Endothelial cell of umbilical vein (primary cell): ENCODE results near the gene ANKRD60. TPM values are rescaled to one million over a fixed set of nuclear protein-coding genes. Genes with fewer than 3 reads are reported as not detected.

ENCODE experiments used
- BruUV-seq: library from RNA; stranded (reverse); fragments of 400-500 nt; replicated peaks from 2 replicates; lab custom pipeline; 2021; lab: Mats Ljungman, UMichigan
- CTCF ChIA-PET: fragments of 300-600, 350-600 bp; sonication (Branson Sonifier 250); formaldehyde crosslinking; loops from one replicate; lab custom pipeline; 2021; ENCODE audit warnings: antibody characterized with exemption, inconsistent platforms; lab: Charles Lee
- POLR2A ChIA-PET: fragments of 300-600, 350-600 bp; sonication (Branson Sonifier 250); formaldehyde crosslinking; loops from one replicate; lab custom pipeline; 2021; ENCODE audit warnings: antibody characterized with exemption, inconsistent platforms; lab: Charles Lee
- DNase-seq: peaks from one replicate; pipeline ENCODE4 v3.0.0-alpha.2; 2011; ENCODE audit warnings: low read depth, low spot score
- FAIRE-seq: peaks from 2 replicates; lab custom pipeline; 2011; peaks lifted over from hg19 to GRCh38; lab: Jason Lieb, UNC
- H2AFZ ChIP-seq: 2 replicates; pipeline ENCODE4 v1.6.0; 2012; ENCODE audit warnings: low read depth, low read length, control low read depth, inconsistent platforms
- H3K27ac ChIP-seq: 2 replicates; pipeline ENCODE4 v1.5.1; 2011; ENCODE audit warnings: low read depth, mild to moderate bottlenecking, control low read depth, low read length, moderate library complexity; ENCODE audit not compliant: insufficient read depth
- H3K27me3 ChIP-seq, 2 experiments: 2 replicates each; pipeline versions ENCODE4 v1.6.0 to v1.6.1; 2011; ENCODE audit warnings: low read length in 2 of 2, mixed read lengths in 1 of 2; ENCODE audit not compliant: control insufficient read depth in 2 of 2, insufficient read depth in 2 of 2
- H3K36me3 ChIP-seq, 2 experiments: 2 replicates in 1 of 2; 3 replicates in 1 of 2; pipeline ENCODE4 v1.5.1; 2011; ENCODE audit warnings: low read length in 2 of 2, mild to moderate bottlenecking in 1 of 2, moderate library complexity in 1 of 2; ENCODE audit not compliant: control insufficient read depth in 2 of 2, insufficient read depth in 2 of 2; ENCODE audit errors: extremely low read depth in 1 of 2
- H3K4me1 ChIP-seq: 3 replicates; pipeline ENCODE4 v1.5.1; 2011; ENCODE audit warnings: mild to moderate bottlenecking, low read length; ENCODE audit not compliant: control insufficient read depth, insufficient read depth; ENCODE audit errors: extremely low read depth
- H3K4me2 ChIP-seq: 2 replicates; pipeline ENCODE4 v1.6.1; 2011; ENCODE audit warnings: low read length, control low read depth, mixed read lengths; ENCODE audit not compliant: insufficient read depth
- H3K4me3 ChIP-seq, 3 experiments: fragments of 200-600 bp in 1 of 3; sonication (generic), shearing (Covaris generic) in 1 of 3; replicated peaks in 1 of 3; 2 replicates each; pipeline ENCODE4 v1.5.1; 2011 to 2016; ENCODE audit warnings: control low read depth in 3 of 3, low read length in 3 of 3, mild to moderate bottlenecking in 2 of 3, inconsistent platforms in 1 of 3, low read depth in 1 of 3, moderate library complexity in 1 of 3; ENCODE audit not compliant: insufficient read depth in 1 of 3
- H3K79me2 ChIP-seq: 2 replicates; pipeline ENCODE4 v1.6.0; 2012; ENCODE audit warnings: low read length, inconsistent platforms; ENCODE audit not compliant: control insufficient read depth, insufficient read depth
- H3K9ac ChIP-seq: replicated peaks from 2 replicates; pipeline ENCODE3; 2011; ENCODE audit warnings: low read length, control low read depth; ENCODE audit not compliant: insufficient read depth; ENCODE audit errors: extremely low read depth
- H3K9me1 ChIP-seq: replicated peaks from 3 replicates; pipeline ENCODE4 v1.6.0; 2011; ENCODE audit warnings: mild to moderate bottlenecking, low read length; ENCODE audit not compliant: control insufficient read depth, insufficient read depth; ENCODE audit errors: extremely low read depth
- H3K9me3 ChIP-seq: replicated peaks from 2 replicates; pipeline ENCODE4 v1.5.1; 2012; ENCODE audit warnings: low read length, inconsistent platforms; ENCODE audit not compliant: control insufficient read depth, insufficient read depth
- H4K20me1 ChIP-seq: replicated peaks from 2 replicates; pipeline ENCODE3; 2011; ENCODE audit warnings: mild to moderate bottlenecking, low read length; ENCODE audit not compliant: control insufficient read depth, insufficient read depth; ENCODE audit errors: extremely low read depth
- CTCF ChIP-seq, 2 donors: IDR thresholded peaks; 1 replicate in 1 of 2; 2 replicates in 1 of 2; pipeline ENCODE4 v1.5.1; 2011; ENCODE audit warnings: low read length in 2 of 2, mild to moderate bottlenecking in 2 of 2, moderate library complexity in 2 of 2, control low read depth in 1 of 2, inconsistent platforms in 1 of 2, low read depth in 1 of 2; ENCODE audit not compliant: insufficient read depth in 1 of 2; ENCODE audit errors: extremely low read depth in 1 of 2
- EZH2 ChIP-seq: IDR thresholded peaks from 2 replicates; pipeline ENCODE4 v1.6.1; 2012; ENCODE audit warnings: borderline replicate concordance, low read depth, mild to moderate bottlenecking, moderate library complexity, low read length, inconsistent platforms; ENCODE audit not compliant: severe bottlenecking
- FOS ChIP-seq: IDR thresholded peaks from 2 replicates; pipeline ENCODE4 v1.6.1; 2011; ENCODE audit warnings: mild to moderate bottlenecking, low read length, moderate library complexity, borderline replicate concordance; ENCODE audit not compliant: insufficient read depth
- GATA2 ChIP-seq: IDR thresholded peaks from 2 replicates; pipeline ENCODE4 v1.7.0; 2011; ENCODE audit warnings: low read depth, mild to moderate bottlenecking, moderate library complexity, mixed read lengths, low read length; ENCODE audit not compliant: insufficient read length, insufficient read depth
- JUN ChIP-seq: IDR thresholded peaks from 2 replicates; pipeline ENCODE4 v1.6.1; 2011; ENCODE audit warnings: borderline replicate concordance, low read depth; ENCODE audit not compliant: insufficient read length, insufficient read depth
- MAX ChIP-seq: IDR thresholded peaks from 2 replicates; pipeline ENCODE4 v1.6.1; 2011; ENCODE audit not compliant: insufficient read depth, insufficient read length
- MYC ChIP-seq: IDR thresholded peaks from one replicate; pipeline ENCODE4 v1.6.1; 2011; ENCODE audit warnings: mild to moderate bottlenecking, low read depth, low read length
- POLR2A ChIP-seq: IDR thresholded peaks from 2 replicates; pipeline ENCODE4 v1.6.1; 2012; ENCODE audit warnings: low read depth, mild to moderate bottlenecking, control low read depth, low read length
- POLR2AphosphoS5 ChIP-seq: IDR thresholded peaks from 2 replicates; pipeline ENCODE4 v1.6.1; 2012; ENCODE audit warnings: low read depth, mild to moderate bottlenecking, control low read depth, low read length, moderate library complexity; ENCODE audit not compliant: insufficient read depth
- dilution Hi-C: fragments of 300-500 bp; cut with MboI; formaldehyde crosslinking; loops from one replicate; pipeline ENCODE4 v1.15.0; 2019; ENCODE audit warnings: low sequenced_read_pairs; ENCODE audit not compliant: extremely low pct_ligation_motif_present
- intact Hi-C: fragments of 100-400 bp; cut with micrococcal nuclease; formaldehyde crosslinking; loops from one replicate; pipeline ENCODE4 v1.10.0; 2022
- polyA plus RNA-seq, 4 experiments: library from polyadenylated mRNA; depleted of rRNA in 3 of 4; stranded (reverse) in 3 of 4; unstranded in 1 of 4; fragments of >200 nt; gene quantifications; 2 replicates each; pipeline versions ENCODE4 v1.2.1 to v1.2.3, GENCODE V29; 2011 to 2012; ENCODE audit warnings: missing spikeins in 1 of 4
- total RNA-seq: library from RNA; stranded (reverse); gene quantifications from 2 replicates; pipeline ENCODE4 v1.2.3, GENCODE V29; 2021

The ANKRD60 gene
- total and polyA plus RNA-seq, 2 donors (not counting 3 experiments of a cell fraction or from before 2014, with no cell fraction given): not detected

GRCh38 chr20:58192065-58192464 lies 36.4 kb downstream of the ANKRD60 start:
- H3K9me3 ChIP-seq: no peaks in the 10 kb centered on the region
- no peak overlapping the region for H3K4me3 ChIP-seq
- no peak for DNase-seq
- no peaks in the 10 kb centered on the region for H3K4me1 ChIP-seq
- intact Hi-C loops (loop anchor here (1.0 to 5.0 kb wide), 2 partner anchors 17 to 595 kb away; no protein-coding TSS in a partner anchor), dilution Hi-C loops (no loop called here)
- H4K20me1 ChIP-seq: no peaks in the 10 kb centered on the region
- no peak overlapping the region for H3K4me2 ChIP-seq
- H3K79me2 ChIP-seq: no peaks in the 10 kb centered on the region
- FAIRE-seq: no peak
- H3K27ac ChIP-seq: no peak overlapping the region
- H3K36me3 ChIP-seq: no peaks in the 10 kb centered on the region
- H3K27me3 ChIP-seq: peaks cover 0 to 1% of the 10 kb centered on the region in 2 experiments
- no peak overlapping the region for H2AFZ ChIP-seq
- POLR2A ChIA-PET: no interaction called here
- CTCF ChIA-PET: interaction anchor here (0.6 to 2.0 kb wide), 8 partner anchors 12 to 1304 kb away, joined by 3 to 10 read pairs (median 4); no protein-coding TSS in a partner anchor
- no peaks in the 10 kb centered on the region for H3K9me1 ChIP-seq
- BruUV-seq: no TSS peak
- H3K9ac ChIP-seq: no peak overlapping the region
- TF ChIP-seq POLR2A: no peak
- no peak for TF ChIP-seq FOS
- TF ChIP-seq MYC: no peak

- Histone ChIP-seq H2AFZ (no peak overlapping the region), H3K4me3 (no peak overlapping the region), H3K4me2 (no peak overlapping the region), H3K4me1 (no peaks in the 10 kb centered on the region), H3K36me3 (no peaks in the 10 kb centered on the region), H3K27ac (no peak overlapping the region), H3K27me3 (peaks cover 0 to 1% of the 10 kb centered on the region in 2 experiments), H3K9me1 (no peaks in the 10 kb centered on the region), H3K9me3 (no peaks in the 10 kb centered on the region), H3K9ac (no peak overlapping the region), H3K79me2 (no peaks in the 10 kb centered on the region), H4K20me1 (no peaks in the 10 kb centered on the region)
- DNase-seq (no peak), FAIRE-seq (no peak)
- intact Hi-C loops: no loop called here
- TF ChIP-seq MYC (no peak), MAX (no peak), FOS (no peak), POLR2A (no peak), CTCF (IDR thresholded peaks at IDR 0.05; ENCODE audit: extremely low read depth in 1 of 2, insufficient read depth in 1 of 2, low read depth in 1 of 2, low read length in 2 of 2) (no peak), POLR2AphosphoS5 (no peak), GATA2 (no peak), JUN (no peak), EZH2 (no peak)
- dilution Hi-C loops: no loop called here
- ChIA-PET CTCF (interaction anchor here (1.0 to 2.2 kb wide), 2 partner anchors 8 to 20 kb away, joined by 4 to 8 read pairs; no protein-coding TSS in a partner anchor), POLR2A (no interaction called here)
- BruUV-seq: no TSS peak
Measured at GRCh38 chr20:58188527-58188926, 39.9 kb downstream of the ANKRD60 start.
